ENCODE data around the gene SDS. TPM values are rescaled to one million over a fixed set of nuclear protein-coding genes. Genes with fewer than 3 reads are reported as not detected.
A peak's percentile ranks its signal among the peaks of the same experiment; 100 is the strongest.

Gene SDS
- total RNA-seq, 1 experiment from 2014 or later, result not detected

- ChIA-PET POLR2A (interaction anchor here (0.6 kb wide), 2 partner anchors 137 to 176 kb away, joined by 3 to 6 read pairs; partner anchors contain the start of gene TPCN1), CTCF (interaction anchor here (0.6 to 0.7 kb wide), 2 partner anchors 20 to 134 kb away, joined by 5 read pairs; no protein-coding TSS in a partner anchor), RAD21 (ENCODE audit: low non-redundant PET in 1 of 2, low total read pairs in 2 of 2, uncharacterized antibody in 2 of 2, unreplicated experiment in 2 of 2) (no interaction called here)
- Histone ChIP-seq H4K20me1 (ENCODE audit: insufficient read depth) (no peaks in the 10 kb centered on the region), H3K79me2 (ENCODE audit: insufficient read depth, low read length) (peaks cover 24% of the 10 kb centered on the region), H3K27ac (ENCODE audit: low read depth, low read length) (peak within 1 kb of the TSS; percentile 85), H3K4me3 (replicated peaks in 1 of 2; ENCODE audit: low read depth in 1 of 2, low read length in 2 of 2) (peak within 1 kb of the TSS; percentile 88 to 95), H2AFZ (ENCODE audit: low read depth, low read length, poor library complexity, severe bottlenecking) (peak within 1 kb of the TSS; percentile 22), H3K4me1 (ENCODE audit: control insufficient read depth in 1 of 2, insufficient read depth in 2 of 2, low read length in 2 of 2) (peaks cover 12 to 24% of the 10 kb centered on the region in 2 experiments), H3K9ac (ENCODE audit: low read length) (peak within 1 kb of the TSS; percentile 85), H3K27me3 (ENCODE audit: insufficient read depth, low read length) (no peaks in the 10 kb centered on the region), H3K9me2 (ENCODE audit: insufficient read depth) (no peaks in the 10 kb centered on the region), H3K9me3 (ENCODE audit: control insufficient read depth in 1 of 2, insufficient read depth in 1 of 2, low read depth in 1 of 2, low read length in 2 of 2) (no peaks in the 10 kb centered on the region), H3K36me3 (ENCODE audit: control insufficient read depth in 1 of 2, insufficient read depth in 2 of 2, low read length in 2 of 2) (no peaks in the 10 kb centered on the region; a peak in 1 of 4 replicates), H3K4me2 (ENCODE audit: low read length) (peak within 1 kb of the TSS; percentile 95)
- no TSS peak for BruUV-seq (replicated peaks)
- intact Hi-C loops (cut with micrococcal nuclease), result loop anchor here (2.0 kb wide), 1 partner anchor 24 kb away; the partner anchor contains the start of gene SLC8B1
- peak; percentile 82 for DNase-seq (ENCODE audit: low read depth, low spot score)
- peak; percentile 94 for ATAC-seq
- TF ChIP-seq ATF3 (IDR thresholded peaks at IDR 0.05), result no peak
- no peak; the same call in 1 of the 2 replicates for TF ChIP-seq REST (IDR thresholded peaks at IDR 0.05; ENCODE audit: low read depth)
- no peak for TF ChIP-seq ZBTB33 (IDR thresholded peaks at IDR 0.05; ENCODE audit: extremely low read depth, insufficient replicate concordance, low read length)
- peak; percentile 98 for TF ChIP-seq EGR1 (IDR thresholded peaks at IDR 0.05; ENCODE audit: low read depth)
- TF ChIP-seq EZH2 (IDR thresholded peaks at IDR 0.05), result no peak
- TF ChIP-seq ZFX (IDR thresholded peaks at IDR 0.05), result peak; percentile 70; the same call in 1 of the 2 replicates
- TF ChIP-seq JUND (IDR thresholded peaks at IDR 0.05), result no peak
- peak; percentile 75 for TF ChIP-seq MAX (IDR thresholded peaks at IDR 0.05)
- peak; percentile 57 for TF ChIP-seq TCF7L2 (IDR thresholded peaks at IDR 0.05; ENCODE audit: borderline replicate concordance, extremely low read depth, insufficient read depth, insufficient read length)
- no peak for TF ChIP-seq SIN3A (IDR thresholded peaks at IDR 0.05; ENCODE audit: low read depth)
- TF ChIP-seq POLR2A (IDR thresholded peaks at IDR 0.05; ENCODE audit: borderline replicate concordance, extremely low read depth, insufficient read depth, insufficient read length), result peak; percentile 18
- no peak for TF ChIP-seq ZNF274 (IDR thresholded peaks at IDR 0.05; ENCODE audit: low read depth, low read length)
- TF ChIP-seq RAD21 (IDR thresholded peaks at IDR 0.05; ENCODE audit: low read depth), result no peak; the same call in 1 of the 2 replicates
- no peak for TF ChIP-seq CTCF (IDR thresholded peaks at IDR 0.05 in 2 of 3, conservative IDR thresholded peaks at IDR 0.05 in 1 of 3; ENCODE audit: borderline replicate concordance in 1 of 3, insufficient read depth in 1 of 3, low read depth in 2 of 3, low read length in 2 of 3)
- no peak; the same call in 1 of the 2 replicates for TF ChIP-seq ELF1 (IDR thresholded peaks at IDR 0.05; ENCODE audit: borderline replicate concordance, low read depth)
- TF ChIP-seq SRF (IDR thresholded peaks at IDR 0.05; ENCODE audit: low read depth), result no peak
- TF ChIP-seq CBX3 (IDR thresholded peaks at IDR 0.05; ENCODE audit: low read depth), result no peak
- no peak for TF ChIP-seq EZH2phosphoT487 (IDR thresholded peaks at IDR 0.05; ENCODE audit: borderline replicate concordance)
- TF ChIP-seq POLR2AphosphoS5 (IDR thresholded peaks at IDR 0.05; ENCODE audit: low read depth, low read length), result peak; percentile 84
Observed at GRCh38 chr12:113358381-113359132, 45.1 kb downstream of the SDS start, which contains the start of gene PLBD2. TSS of gene PLBD2 (plus strand) at chr12:113358587. CDS start at chr12:113358601, 14 bp downstream.

All from HCT116 (cell line).